HepG2 (cell line): ENCODE data around the gene SPNS1. TPM values are rescaled to one million over a fixed set of nuclear protein-coding genes. Genes with fewer than 3 reads are reported as not detected.

Experiments used
- BHLHE40 ChIP-seq: IDR thresholded peaks from 2 replicates; pipeline ENCODE4 v1.6.1; 2011; ENCODE audit warnings: low read length, improper control_type of control experiment
- BRF2 ChIP-seq: sonication (generic); formaldehyde crosslinking; IDR thresholded peaks from 2 replicates; pipeline ENCODE4 v1.8.1; 2022; ENCODE audit warnings: mild to moderate bottlenecking, missing genetic modification reagents
- CENPX ChIP-seq: sonication (generic); formaldehyde crosslinking; IDR thresholded peaks from 2 replicates; pipeline ENCODE4 v1.9.0; 2021; ENCODE audit warnings: mild to moderate bottlenecking, missing genetic modification reagents, moderate library complexity
- CERS6 ChIP-seq: sonication (generic); formaldehyde crosslinking; IDR thresholded peaks from 2 replicates; pipeline ENCODE4 v1.5.0; 2020; ENCODE audit warnings: missing genetic modification reagents
- DNMT3B ChIP-seq: conservative IDR thresholded peaks from 2 replicates; pipeline ENCODE4 v1.6.1; 2016; ENCODE audit warnings: missing biosample characterization, control low read depth
- FOXM1 ChIP-seq: sonication (generic); formaldehyde crosslinking; IDR thresholded peaks from 2 replicates; pipeline ENCODE4 v1.5.0; 2020; ENCODE audit warnings: missing genetic modification reagents
- HDAC2 ChIP-seq: sonication (generic); formaldehyde crosslinking; IDR thresholded peaks from 2 replicates; pipeline ENCODE4 v1.4.0; 2020; ENCODE audit warnings: missing genetic modification reagents
- HHEX ChIP-seq: IDR thresholded peaks from 2 replicates; pipeline ENCODE4 v1.6.1; 2016; ENCODE audit warnings: control low read depth
- KMT2B ChIP-seq: IDR thresholded peaks from 2 replicates; pipeline ENCODE4 v1.6.1; 2016; ENCODE audit warnings: missing genetic modification reagents, missing compliant biosample characterization
- NR2F2 ChIP-seq: IDR thresholded peaks from 2 replicates; pipeline ENCODE4 v1.6.1; 2012; ENCODE audit warnings: low read depth, inconsistent platforms, borderline replicate concordance
- POLR2A ChIP-seq, 2 experiments: IDR thresholded peaks; 2 replicates each; pipeline ENCODE4 v1.6.1; 2011; ENCODE audit warnings: low read depth in 2 of 2, low read length in 2 of 2, mild to moderate bottlenecking in 1 of 2, moderate library complexity in 1 of 2; ENCODE audit not compliant: insufficient read depth in 1 of 2
- RARA ChIP-seq: IDR thresholded peaks from 2 replicates; pipeline ENCODE4 v1.6.1; 2016; ENCODE audit warnings: missing genetic modification reagents, missing compliant biosample characterization
- SAFB2 ChIP-seq: sonication (generic); formaldehyde crosslinking; IDR thresholded peaks from 2 replicates; pipeline ENCODE4 v1.5.1; 2020; ENCODE audit warnings: missing genetic modification reagents, low read depth, mild to moderate bottlenecking, borderline replicate concordance
- SALL1 ChIP-seq: sonication (generic); formaldehyde crosslinking; IDR thresholded peaks from 2 replicates; pipeline ENCODE4 v1.8.0; 2022; ENCODE audit warnings: mild to moderate bottlenecking, missing genetic modification reagents
- SP140L ChIP-seq: sonication (generic); formaldehyde crosslinking; IDR thresholded peaks from 2 replicates; pipeline ENCODE4 v1.4.0; 2020; ENCODE audit warnings: missing genetic modification reagents, borderline replicate concordance
- ZBTB20 ChIP-seq: sonication (generic); formaldehyde crosslinking; IDR thresholded peaks from 2 replicates; pipeline ENCODE4 v1.8.1; 2023; ENCODE audit warnings: missing genetic modification reagents, low read depth, mild to moderate bottlenecking, borderline replicate concordance
- ZBTB25 ChIP-seq: IDR thresholded peaks from 2 replicates; pipeline ENCODE4 v1.6.1; 2018; ENCODE audit warnings: missing genetic modification reagents
- ZBTB8A ChIP-seq: sonication (generic); formaldehyde crosslinking; IDR thresholded peaks from 2 replicates; pipeline ENCODE4 v1.4.0; 2020; ENCODE audit warnings: mild to moderate bottlenecking, low read depth, missing genetic modification reagents, borderline replicate concordance
- ZNF136 ChIP-seq: sonication (generic); formaldehyde crosslinking; IDR thresholded peaks from 2 replicates; pipeline ENCODE4 v1.8.1; 2022; ENCODE audit warnings: low read depth, mild to moderate bottlenecking, moderate library complexity, missing genetic modification reagents
- ZNF33A ChIP-seq: sonication (generic); formaldehyde crosslinking; IDR thresholded peaks from 2 replicates; pipeline ENCODE4 v1.5.1; 2020; ENCODE audit warnings: missing genetic modification reagents, mild to moderate bottlenecking, moderate library complexity, borderline replicate concordance
- ZNF367 ChIP-seq: sonication (generic); formaldehyde crosslinking; IDR thresholded peaks from 2 replicates; pipeline ENCODE4 v1.4.0; 2020; ENCODE audit warnings: missing genetic modification reagents, borderline replicate concordance
- ZNF530 ChIP-seq: sonication (generic); formaldehyde crosslinking; IDR thresholded peaks from 2 replicates; pipeline ENCODE4 v1.5.0; 2020; ENCODE audit warnings: low read depth, mild to moderate bottlenecking, missing genetic modification reagents
- ZNF556 ChIP-seq: sonication (generic); formaldehyde crosslinking; IDR thresholded peaks from 2 replicates; pipeline ENCODE4 v1.4.0; 2020; ENCODE audit warnings: mild to moderate bottlenecking, missing genetic modification reagents, borderline replicate concordance
- ZNF570 ChIP-seq: sonication (generic); formaldehyde crosslinking; IDR thresholded peaks from 2 replicates; pipeline ENCODE4 v1.4.0; 2020; ENCODE audit warnings: mild to moderate bottlenecking, missing genetic modification reagents, borderline replicate concordance
- ZNF629 ChIP-seq: sonication (generic); formaldehyde crosslinking; conservative IDR thresholded peaks from 2 replicates; pipeline ENCODE4 v1.5.0; 2020; ENCODE audit warnings: missing genetic modification reagents
- ZNF740 ChIP-seq: sonication (generic); formaldehyde crosslinking; IDR thresholded peaks from 2 replicates; pipeline ENCODE4 v1.4.0; 2020; ENCODE audit warnings: missing genetic modification reagents
- ZNF781 ChIP-seq: sonication (generic); formaldehyde crosslinking; IDR thresholded peaks from 2 replicates; pipeline ENCODE4 v1.5.1; 2020; ENCODE audit warnings: borderline replicate concordance, mild to moderate bottlenecking, missing genetic modification reagents; ENCODE audit errors: not compliant biosample characterization
- polyA plus RNA-seq, 8 experiments: library from polyadenylated mRNA; depleted of rRNA in 3 of 8; stranded (reverse) in 7 of 8; unstranded in 1 of 8; fragments of >200 nt; fragmentation: Illumina TruSeq in 4 of 8; extraction: Trizol in 4 of 8; gene quantifications; 2 replicates each; pipeline versions ENCODE4 v1.2.1 to v1.2.3, GENCODE V29; 2011 to 2016; ENCODE audit warnings: low read depth in 4 of 8, missing spikeins in 1 of 8, mixed read lengths in 1 of 8; ENCODE audit not compliant: insufficient read depth in 1 of 8
- total RNA-seq, 5 experiments: library from RNA; depleted of rRNA; stranded (reverse); fragments of >200 nt; fragmentation: Illumina TruSeq; extraction: Trizol; gene quantifications; 2 replicates each; pipeline ENCODE4 v1.2.3, GENCODE V29; 2016; ENCODE audit warnings: low read depth in 1 of 5

Gene SPNS1
- total and polyA plus RNA-seq, 2 of the 13 experiments (the other 11 are each of a cell fraction or from before 2014, with no cell fraction given): 25.6 to 38.8 TPM

- TF ChIP-seq ZNF781 (CRISPR knock-in tag) (no peak), ZNF367 (CRISPR knock-in tag) (no peak), SP140L (CRISPR knock-in tag) (no peak), BRF2 (no peak), ZNF530 (CRISPR knock-in tag) (no peak), ZNF136 (no peak), SALL1 (CRISPR knock-in tag) (peak; percentile 75), KMT2B (peak; percentile 33), ZNF629 (no peak), FOXM1 (CRISPR knock-in tag) (no peak), HHEX (CRISPR knock-in tag) (no peak), RARA (peak; percentile 2; the same call in 1 of the 2 replicates), ZBTB20 (no peak), NR2F2 (no peak; the same call in 1 of the 2 replicates), DNMT3B (CRISPR knock-in tag) (0 out of 2 replicates have a peak, but pooled peaks have one; percentile 80), ZNF33A (CRISPR knock-in tag) (no peak), ZNF556 (CRISPR knock-in tag) (0 out of 2 replicates have a peak, but pooled peaks have one; percentile 37), ZBTB8A (CRISPR knock-in tag) (no peak), HDAC2 (CRISPR knock-in tag) (0 out of 2 replicates have a peak, but pooled peaks have one; percentile 18), SAFB2 (CRISPR knock-in tag) (no peak), ZNF740 (CRISPR knock-in tag) (no peak), ZNF570 (0 out of 2 replicates have a peak, but pooled peaks have one; percentile 43), CENPX (CRISPR knock-in tag) (no peak), POLR2A (IDR thresholded peaks at IDR 0.05; ENCODE audit: insufficient read depth in 1 of 2, low read depth in 2 of 2, low read length in 2 of 2) (peak; percentile 63 to 89), ZBTB25 (CRISPR knock-in tag) (no peak; the same call in 1 of the 2 replicates), CERS6 (no peak), BHLHE40 (peak; percentile 58; the same call in 1 of the 2 replicates)
These were observed 23.7 kb upstream of the SPNS1 start, which contains the start of gene NFATC2IP (continued) for GRCh38 chr16:28950648-28951409.
